Activated T-helper 9 cell treated with anti-CD3 and anti-CD28 coated beads, Interleukin-2, amount 50 U/mL, for 16 hours (primary cell): ENCODE data around the gene FABP1.

Experiments used
- DNase-seq: peaks from one replicate; pipeline ENCODE4 v3.0.0-alpha.2; 2020; ENCODE audit warnings: low read depth

The FABP1 gene

GRCh38 chr2:88115825-88116518 is 11.9 kb downstream of the FABP1 start:
- DNase-seq, result no peak

- DNase-seq, result no peak
Measured at GRCh38 chr2:88114889-88115288, 13.0 kb downstream of the FABP1 start.

GRCh38 chr2:88113069-88113468 is 14.8 kb downstream of the FABP1 start:
- DNase-seq, result no peak

GRCh38 chr2:88110830-88111229 is 17.0 kb downstream of the FABP1 start:
- DNase-seq, result no peak

- no peak for DNase-seq
Measured at GRCh38 chr2:88108796-88109195, 19.1 kb downstream of the FABP1 start.

GRCh38 chr2:88100489-88100858 is 27.4 kb downstream of the FABP1 start:
- no peak for DNase-seq

- DNase-seq, result no peak
Measured at GRCh38 chr2:88099798-88100488, 27.9 kb downstream of the FABP1 start.

GRCh38 chr2:88098558-88098900 is 29.3 kb downstream of the FABP1 start:
- no peak for DNase-seq

- DNase-seq, result no peak
Measured at GRCh38 chr2:88097891-88098557, 29.8 kb downstream of the FABP1 start.

- DNase-seq, result no peak
Measured at GRCh38 chr2:88097192-88097591, 30.7 kb downstream of the FABP1 start.

GRCh38 chr2:88096708-88097107 is 31.2 kb downstream of the FABP1 start:
- no peak for DNase-seq

GRCh38 chr2:88095022-88095421 is 32.8 kb downstream of the FABP1 start:
- no peak for DNase-seq

- no peak for DNase-seq
Measured at GRCh38 chr2:88092773-88093172, 35.1 kb downstream of the FABP1 start.

GRCh38 chr2:88091943-88092342 is 35.9 kb downstream of the FABP1 start:
- DNase-seq, result no peak

- no peak for DNase-seq
Measured at GRCh38 chr2:88090446-88091283, 37.2 kb downstream of the FABP1 start.

GRCh38 chr2:88088999-88089398 is 38.9 kb downstream of the FABP1 start:
- DNase-seq, result no peak

- DNase-seq, result no peak
Measured at GRCh38 chr2:88087763-88088162, 40.1 kb downstream of the FABP1 start.

GRCh38 chr2:88087073-88087472 is 40.8 kb downstream of the FABP1 start:
- no peak for DNase-seq

- DNase-seq, result no peak
Measured at GRCh38 chr2:88086401-88086800, 41.5 kb downstream of the FABP1 start.

GRCh38 chr2:88085602-88086001 is 42.3 kb downstream of the FABP1 start:
- DNase-seq, result no peak

- no peak for DNase-seq
Measured at GRCh38 chr2:88085099-88085498, 42.8 kb downstream of the FABP1 start.

GRCh38 chr2:88082781-88083180 is 45.1 kb downstream of the FABP1 start:
- DNase-seq, result no peak
